DOHH2 (cell line): Measurements from ENCODE around the gene CYB5R3.

Source experiments
- CTCF ChIP-seq: fragments of 200-600 bp; sonication (generic); IDR thresholded peaks from one replicate; pipeline ENCODE4 v1.5.1; 2014; ENCODE audit warnings: antibody characterized with exemption, mild to moderate bottlenecking, low read depth, low read length; ENCODE audit not compliant: poor library complexity, severe bottlenecking
- EZH2phosphoT487 ChIP-seq: fragments of 200-600 bp; sonication (generic); IDR thresholded peaks from 2 replicates; pipeline ENCODE4 v1.6.1; 2017; ENCODE audit warnings: borderline replicate concordance, mild to moderate bottlenecking, antibody characterized with exemption, low read length, moderate library complexity, mixed read lengths

GRCh38 chr22:42623301-42623751 lies 25.9 kb downstream of the CYB5R3 start:
- no peak for TF ChIP-seq CTCF
- TF ChIP-seq EZH2phosphoT487: no peak
